Measurements from ENCODE around the gene NFKBIL1.

The NFKBIL1 gene

DNA sequence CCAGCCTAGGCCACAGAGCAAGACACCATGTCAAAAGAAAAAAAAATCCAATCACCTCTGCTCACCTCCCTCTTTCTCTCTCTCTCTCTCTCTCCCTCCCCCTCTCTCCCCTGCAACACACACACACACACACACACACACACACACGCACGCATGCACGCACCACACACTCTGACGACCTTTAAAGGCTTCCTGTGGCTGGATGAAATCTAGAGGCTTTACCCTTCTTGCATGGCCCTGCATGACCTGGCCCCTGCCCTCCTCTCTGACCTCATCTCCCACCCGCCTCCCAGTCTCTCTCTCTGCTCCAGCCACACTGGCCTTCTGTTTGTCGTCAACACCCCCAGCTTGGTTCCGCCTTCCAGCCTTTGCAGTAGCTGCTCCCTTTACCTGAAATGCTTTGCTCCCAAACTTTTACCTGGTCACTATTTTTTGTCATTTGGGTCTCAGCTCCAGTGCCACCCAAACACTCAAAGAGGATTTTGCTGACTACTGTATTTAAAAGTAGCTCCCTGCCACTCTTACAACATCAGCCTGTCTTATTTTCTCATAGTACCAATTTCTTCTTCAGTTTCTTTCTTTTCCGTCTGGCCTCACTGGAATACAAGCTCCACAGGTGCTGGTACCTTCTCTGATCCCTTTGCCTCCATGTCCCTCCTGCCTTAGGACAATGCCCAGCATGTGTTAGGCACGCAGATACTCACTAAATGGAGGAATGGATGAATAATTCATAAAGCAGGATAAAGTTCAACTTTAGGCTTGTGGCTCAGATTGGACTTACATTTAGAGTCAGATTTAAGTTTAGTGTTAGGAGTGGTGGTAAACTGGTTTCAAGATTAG, 20.3 kb downstream of the NFKBIL1 start:
- DNase-seq: peak; percentile 59

DNA sequence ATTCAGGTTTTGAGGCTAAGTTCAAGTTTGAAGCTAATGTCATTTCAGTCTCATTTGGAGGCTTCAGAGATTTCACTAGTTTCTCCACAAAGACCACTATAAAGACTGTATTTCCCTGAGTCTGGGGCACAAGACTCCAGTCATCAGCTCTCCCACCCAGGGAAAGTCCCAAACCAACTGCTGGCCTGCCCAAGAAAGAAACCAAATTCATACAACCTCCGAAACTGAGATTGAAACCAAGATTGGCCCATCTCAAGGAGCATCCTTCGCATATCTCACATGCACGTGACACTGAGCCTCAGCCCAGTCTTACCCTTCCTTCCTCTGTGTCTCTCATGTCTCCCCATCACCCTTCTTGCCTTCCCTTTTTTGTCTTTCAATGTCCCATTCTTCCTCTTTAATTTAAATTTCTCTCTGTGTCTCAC, 21.1 kb downstream of the NFKBIL1 start:
- peak; percentile 67 for DNase-seq

DNA sequence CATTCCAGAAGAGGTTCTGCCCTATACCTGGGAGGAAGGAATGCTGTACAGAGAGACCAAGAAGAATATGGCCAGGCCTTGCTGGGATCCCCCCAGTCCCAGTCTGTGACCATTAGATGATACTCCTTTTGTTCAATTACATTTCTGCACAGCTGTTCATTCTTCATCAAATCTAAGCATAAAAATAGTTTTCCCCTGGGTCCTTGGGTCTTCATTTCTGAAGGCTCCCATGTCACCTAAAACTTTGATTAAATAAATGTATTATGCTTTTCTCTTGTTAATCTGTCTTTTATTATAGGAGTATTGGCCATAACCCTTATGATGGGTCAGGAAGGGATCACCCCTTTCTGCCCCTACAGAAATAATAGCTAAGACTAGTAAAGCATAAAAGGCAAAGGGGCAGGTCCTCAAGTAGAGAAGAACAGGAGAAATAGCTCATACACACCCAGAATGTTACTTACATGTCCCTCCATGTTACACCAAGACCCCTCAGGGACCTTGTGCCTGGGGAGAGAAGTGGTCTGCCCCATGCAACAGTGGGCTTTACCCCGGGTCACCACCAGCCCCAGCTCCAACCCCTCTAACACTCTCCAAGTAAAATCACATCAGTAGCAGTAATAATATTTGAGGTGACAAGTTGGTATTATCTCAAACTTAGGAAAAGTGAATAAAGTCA, 22.6 kb downstream of the NFKBIL1 start:
- no peak for DNase-seq

DNA sequence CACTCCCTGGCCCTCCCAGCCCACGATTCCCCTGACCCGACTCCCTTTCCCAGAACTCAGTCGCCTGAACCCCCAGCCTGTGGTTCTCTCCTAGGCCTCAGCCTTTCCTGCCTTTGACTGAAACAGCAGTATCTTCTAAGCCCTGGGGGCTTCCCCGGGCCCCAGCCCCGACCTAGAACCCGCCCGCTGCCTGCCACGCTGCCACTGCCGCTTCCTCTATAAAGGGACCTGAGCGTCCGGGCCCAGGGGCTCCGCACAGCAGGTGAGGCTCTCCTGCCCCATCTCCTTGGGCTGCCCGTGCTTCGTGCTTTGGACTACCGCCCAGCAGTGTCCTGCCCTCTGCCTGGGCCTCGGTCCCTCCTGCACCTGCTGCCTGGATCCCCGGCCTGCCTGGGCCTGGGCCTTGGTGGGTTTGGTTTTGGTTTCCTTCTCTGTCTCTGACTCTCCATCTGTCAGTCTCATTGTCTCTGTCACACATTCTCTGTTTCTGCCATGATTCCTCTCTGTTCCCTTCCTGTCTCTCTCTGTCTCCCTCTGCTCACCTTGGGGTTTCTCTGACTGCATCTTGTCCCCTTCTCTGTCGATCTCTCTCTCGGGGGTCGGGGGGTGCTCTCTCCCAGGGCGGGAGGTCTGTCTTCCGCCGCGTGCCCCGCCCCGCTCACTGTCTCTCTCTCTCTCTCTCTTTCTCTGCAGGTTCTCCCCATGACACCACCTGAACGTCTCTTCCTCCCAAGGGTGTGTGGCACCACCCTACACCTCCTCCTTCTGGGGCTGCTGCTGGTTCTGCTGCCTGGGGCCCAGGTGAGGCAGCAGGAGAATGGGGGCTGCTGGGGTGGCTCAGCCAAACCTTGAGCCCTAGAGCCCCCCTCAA, 24.9 kb downstream of the NFKBIL1 start, which contains the start of gene LTA:
Gene LTA, plus strand, starts transcription at position 249 of the 871 bp plus-strand sequence. Its CDS starts 454 bp downstream, at position 703.
- DNase-seq: peak; percentile 75

DNA sequence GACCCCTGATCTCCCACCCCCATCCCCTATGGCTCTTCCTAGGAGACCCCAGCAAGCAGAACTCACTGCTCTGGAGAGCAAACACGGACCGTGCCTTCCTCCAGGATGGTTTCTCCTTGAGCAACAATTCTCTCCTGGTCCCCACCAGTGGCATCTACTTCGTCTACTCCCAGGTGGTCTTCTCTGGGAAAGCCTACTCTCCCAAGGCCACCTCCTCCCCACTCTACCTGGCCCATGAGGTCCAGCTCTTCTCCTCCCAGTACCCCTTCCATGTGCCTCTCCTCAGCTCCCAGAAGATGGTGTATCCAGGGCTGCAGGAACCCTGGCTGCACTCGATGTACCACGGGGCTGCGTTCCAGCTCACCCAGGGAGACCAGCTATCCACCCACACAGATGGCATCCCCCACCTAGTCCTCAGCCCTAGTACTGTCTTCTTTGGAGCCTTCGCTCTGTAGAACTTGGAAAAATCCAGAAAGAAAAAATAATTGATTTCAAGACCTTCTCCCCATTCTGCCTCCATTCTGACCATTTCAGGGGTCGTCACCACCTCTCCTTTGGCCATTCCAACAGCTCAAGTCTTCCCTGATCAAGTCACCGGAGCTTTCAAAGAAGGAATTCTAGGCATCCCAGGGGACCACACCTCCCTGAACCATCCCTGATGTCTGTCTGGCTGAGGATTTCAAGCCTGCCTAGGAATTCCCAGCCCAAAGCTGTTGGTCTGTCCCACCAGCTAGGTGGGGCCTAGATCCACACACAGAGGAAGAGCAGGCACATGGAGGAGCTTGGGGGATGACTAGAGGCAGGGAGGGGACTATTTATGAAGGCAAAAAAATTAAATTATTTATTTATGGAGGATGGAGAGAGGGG, 26.1 kb downstream of the NFKBIL1 start:
- no peak for DNase-seq

DNA sequence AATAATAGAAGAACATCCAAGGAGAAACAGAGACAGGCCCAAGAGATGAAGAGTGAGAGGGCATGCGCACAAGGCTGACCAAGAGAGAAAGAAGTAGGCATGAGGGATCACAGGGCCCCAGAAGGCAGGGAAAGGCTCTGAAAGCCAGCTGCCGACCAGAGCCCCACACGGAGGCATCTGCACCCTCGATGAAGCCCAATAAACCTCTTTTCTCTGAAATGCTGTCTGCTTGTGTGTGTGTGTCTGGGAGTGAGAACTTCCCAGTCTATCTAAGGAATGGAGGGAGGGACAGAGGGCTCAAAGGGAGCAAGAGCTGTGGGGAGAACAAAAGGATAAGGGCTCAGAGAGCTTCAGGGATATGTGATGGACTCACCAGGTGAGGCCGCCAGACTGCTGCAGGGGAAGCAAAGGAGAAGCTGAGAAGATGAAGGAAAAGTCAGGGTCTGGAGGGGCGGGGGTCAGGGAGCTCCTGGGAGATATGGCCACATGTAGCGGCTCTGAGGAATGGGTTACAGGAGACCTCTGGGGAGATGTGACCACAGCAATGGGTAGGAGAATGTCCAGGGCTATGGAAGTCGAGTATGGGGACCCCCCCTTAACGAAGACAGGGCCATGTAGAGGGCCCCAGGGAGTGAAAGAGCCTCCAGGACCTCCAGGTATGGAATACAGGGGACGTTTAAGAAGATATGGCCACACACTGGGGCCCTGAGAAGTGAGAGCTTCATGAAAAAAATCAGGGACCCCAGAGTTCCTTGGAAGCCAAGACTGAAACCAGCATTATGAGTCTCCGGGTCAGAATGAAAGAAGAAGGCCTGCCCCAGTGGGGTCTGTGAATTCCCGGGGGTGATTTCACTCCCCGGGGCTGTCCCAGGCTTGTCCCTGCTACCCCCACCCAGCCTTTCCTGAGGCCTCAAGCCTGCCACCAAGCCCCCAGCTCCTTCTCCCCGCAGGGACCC, 27.0 kb downstream of the NFKBIL1 start:
- DNase-seq: no peak

DNA sequence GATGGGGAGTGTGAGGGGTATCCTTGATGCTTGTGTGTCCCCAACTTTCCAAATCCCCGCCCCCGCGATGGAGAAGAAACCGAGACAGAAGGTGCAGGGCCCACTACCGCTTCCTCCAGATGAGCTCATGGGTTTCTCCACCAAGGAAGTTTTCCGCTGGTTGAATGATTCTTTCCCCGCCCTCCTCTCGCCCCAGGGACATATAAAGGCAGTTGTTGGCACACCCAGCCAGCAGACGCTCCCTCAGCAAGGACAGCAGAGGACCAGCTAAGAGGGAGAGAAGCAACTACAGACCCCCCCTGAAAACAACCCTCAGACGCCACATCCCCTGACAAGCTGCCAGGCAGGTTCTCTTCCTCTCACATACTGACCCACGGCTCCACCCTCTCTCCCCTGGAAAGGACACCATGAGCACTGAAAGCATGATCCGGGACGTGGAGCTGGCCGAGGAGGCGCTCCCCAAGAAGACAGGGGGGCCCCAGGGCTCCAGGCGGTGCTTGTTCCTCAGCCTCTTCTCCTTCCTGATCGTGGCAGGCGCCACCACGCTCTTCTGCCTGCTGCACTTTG, 28.0 kb downstream of the NFKBIL1 start, which contains the start of gene TNF:
Gene TNF, plus strand, starts transcription at position 231 of the 567 bp plus-strand sequence. Its CDS starts 177 bp downstream, at position 408.
- DNase-seq: peak; percentile 80

DNA sequence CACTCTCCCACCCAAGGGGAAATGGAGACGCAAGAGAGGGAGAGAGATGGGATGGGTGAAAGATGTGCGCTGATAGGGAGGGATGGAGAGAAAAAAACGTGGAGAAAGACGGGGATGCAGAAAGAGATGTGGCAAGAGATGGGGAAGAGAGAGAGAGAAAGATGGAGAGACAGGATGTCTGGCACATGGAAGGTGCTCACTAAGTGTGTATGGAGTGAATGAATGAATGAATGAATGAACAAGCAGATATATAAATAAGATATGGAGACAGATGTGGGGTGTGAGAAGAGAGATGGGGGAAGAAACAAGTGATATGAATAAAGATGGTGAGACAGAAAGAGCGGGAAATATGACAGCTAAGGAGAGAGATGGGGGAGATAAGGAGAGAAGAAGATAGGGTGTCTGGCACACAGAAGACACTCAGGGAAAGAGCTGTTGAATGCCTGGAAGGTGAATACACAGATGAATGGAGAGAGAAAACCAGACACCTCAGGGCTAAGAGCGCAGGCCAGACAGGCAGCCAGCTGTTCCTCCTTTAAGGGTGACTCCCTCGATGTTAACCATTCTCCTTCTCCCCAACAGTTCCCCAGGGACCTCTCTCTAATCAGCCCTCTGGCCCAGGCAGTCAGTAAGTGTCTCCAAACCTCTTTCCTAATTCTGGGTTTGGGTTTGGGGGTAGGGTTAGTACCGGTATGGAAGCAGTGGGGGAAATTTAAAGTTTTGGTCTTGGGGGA, 28.7 kb downstream of the NFKBIL1 start:
- no peak for DNase-seq

DNA sequence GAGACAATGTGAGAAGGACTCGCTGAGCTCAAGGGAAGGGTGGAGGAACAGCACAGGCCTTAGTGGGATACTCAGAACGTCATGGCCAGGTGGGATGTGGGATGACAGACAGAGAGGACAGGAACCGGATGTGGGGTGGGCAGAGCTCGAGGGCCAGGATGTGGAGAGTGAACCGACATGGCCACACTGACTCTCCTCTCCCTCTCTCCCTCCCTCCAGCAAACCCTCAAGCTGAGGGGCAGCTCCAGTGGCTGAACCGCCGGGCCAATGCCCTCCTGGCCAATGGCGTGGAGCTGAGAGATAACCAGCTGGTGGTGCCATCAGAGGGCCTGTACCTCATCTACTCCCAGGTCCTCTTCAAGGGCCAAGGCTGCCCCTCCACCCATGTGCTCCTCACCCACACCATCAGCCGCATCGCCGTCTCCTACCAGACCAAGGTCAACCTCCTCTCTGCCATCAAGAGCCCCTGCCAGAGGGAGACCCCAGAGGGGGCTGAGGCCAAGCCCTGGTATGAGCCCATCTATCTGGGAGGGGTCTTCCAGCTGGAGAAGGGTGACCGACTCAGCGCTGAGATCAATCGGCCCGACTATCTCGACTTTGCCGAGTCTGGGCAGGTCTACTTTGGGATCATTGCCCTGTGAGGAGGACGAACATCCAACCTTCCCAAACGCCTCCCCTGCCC, 29.6 kb downstream of the NFKBIL1 start:
- peak; percentile 57 for DNase-seq

DNA sequence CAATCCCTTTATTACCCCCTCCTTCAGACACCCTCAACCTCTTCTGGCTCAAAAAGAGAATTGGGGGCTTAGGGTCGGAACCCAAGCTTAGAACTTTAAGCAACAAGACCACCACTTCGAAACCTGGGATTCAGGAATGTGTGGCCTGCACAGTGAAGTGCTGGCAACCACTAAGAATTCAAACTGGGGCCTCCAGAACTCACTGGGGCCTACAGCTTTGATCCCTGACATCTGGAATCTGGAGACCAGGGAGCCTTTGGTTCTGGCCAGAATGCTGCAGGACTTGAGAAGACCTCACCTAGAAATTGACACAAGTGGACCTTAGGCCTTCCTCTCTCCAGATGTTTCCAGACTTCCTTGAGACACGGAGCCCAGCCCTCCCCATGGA, 30.2 kb downstream of the NFKBIL1 start:
- no peak for DNase-seq

DNA sequence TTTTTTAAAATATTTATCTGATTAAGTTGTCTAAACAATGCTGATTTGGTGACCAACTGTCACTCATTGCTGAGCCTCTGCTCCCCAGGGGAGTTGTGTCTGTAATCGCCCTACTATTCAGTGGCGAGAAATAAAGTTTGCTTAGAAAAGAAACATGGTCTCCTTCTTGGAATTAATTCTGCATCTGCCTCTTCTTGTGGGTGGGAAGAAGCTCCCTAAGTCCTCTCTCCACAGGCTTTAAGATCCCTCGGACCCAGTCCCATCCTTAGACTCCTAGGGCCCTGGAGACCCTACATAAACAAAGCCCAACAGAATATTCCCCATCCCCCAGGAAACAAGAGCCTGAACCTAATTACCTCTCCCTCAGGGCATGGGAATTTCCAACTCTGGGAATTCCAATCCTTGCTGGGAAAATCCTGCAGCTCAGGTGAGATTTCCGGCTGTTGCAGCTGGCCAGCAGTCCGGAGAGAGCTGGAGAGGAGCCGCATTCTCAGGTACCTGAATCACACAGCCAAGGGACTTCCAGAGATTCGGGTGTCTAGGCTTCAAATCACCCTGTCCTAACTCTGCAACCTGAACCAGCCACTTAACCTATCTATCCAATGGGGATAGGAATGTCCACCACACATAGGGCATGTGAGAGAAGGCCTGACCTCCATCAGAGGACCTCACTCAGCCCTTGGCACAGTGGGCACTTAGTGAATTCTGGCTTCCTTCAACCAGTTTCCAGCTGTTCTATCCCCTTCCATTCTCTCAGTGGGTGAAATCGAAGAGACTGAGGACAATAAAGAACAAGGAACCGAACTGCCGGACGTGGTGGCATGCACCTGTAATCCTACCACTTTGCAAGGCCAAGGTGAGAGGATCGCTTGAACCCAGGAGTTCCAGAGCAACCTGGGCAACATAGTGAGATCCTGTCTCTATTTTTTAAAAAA, 31.0 kb downstream of the NFKBIL1 start:
- no peak for DNase-seq

DNA sequence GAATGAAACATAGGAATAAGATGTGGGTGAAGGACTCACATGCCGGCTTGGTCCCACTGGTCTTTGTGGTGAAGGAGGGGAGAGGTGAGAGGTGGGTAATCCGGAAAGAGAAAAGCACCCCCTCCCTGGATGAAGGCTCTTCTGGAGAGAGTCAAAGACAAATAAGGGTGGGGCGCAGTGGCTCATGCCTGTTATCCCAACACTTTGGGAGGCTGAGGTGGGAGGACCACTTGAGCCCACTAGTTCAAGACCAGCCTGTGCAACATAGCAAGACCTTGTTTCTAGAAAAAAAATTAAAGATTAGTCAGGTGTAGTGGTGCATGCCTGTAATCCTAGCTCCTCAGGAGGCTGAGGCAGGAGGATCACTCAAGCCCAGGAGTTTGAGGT, 31.7 kb downstream of the NFKBIL1 start:
- DNase-seq: no peak

DNA sequence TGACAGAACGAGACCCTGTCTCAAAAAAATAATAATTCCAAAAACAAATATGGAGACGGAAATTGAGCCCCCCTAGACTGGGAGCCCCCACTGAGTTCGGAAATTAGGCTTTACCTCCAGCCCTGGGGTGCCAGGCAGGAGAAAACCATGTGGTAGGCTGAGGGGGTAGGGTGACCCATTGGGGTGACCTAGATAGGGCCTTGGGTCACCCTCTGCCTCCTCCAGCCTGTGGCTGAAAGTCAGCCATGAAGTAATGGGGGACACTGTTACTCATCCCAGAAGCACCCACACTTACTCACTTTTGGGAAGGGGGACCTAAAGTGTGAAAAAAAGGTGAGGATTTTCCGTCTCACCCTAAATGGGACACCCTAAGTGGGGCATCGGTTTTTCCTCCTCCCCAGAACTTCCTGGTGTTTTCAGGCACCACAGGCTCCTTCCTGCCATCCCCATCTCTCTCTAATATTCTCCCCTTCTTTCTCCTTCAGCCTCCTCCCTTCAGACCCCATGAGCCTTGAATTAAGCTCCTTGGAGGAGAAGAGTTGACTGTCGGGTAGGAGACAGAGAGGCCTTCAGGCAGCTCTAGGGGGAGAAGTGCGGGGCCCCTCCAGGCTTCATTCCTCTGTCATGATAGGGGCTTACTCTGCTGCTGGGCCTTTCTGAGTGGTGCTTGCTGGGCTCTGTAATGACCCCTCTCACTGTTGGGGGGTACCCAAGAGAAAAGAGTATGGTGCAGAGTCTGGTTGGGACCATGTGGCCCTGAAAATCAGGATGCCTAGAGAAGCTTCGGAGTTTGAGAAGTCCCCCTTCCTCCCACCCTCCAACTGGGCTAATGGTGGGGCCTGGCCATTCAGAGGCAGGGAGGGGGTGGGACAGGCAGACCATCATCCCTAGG, 32.4 kb downstream of the NFKBIL1 start:
- DNase-seq: no peak

DNA sequence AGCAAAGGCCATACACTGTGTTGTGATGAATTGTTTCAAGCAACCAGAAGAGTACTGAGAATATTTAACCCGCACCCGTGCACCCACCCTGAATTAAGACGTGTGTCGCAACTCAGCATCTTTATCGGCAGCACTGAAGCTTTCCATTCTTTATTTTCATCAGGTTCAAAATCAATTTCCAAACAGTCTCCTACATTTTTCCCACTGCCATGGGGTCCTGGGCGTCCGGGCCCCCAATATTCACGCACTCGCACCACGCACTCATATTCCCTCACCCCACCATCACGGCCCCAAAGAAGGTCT, 33.0 kb downstream of the NFKBIL1 start:
- DNase-seq: no peak

DNA sequence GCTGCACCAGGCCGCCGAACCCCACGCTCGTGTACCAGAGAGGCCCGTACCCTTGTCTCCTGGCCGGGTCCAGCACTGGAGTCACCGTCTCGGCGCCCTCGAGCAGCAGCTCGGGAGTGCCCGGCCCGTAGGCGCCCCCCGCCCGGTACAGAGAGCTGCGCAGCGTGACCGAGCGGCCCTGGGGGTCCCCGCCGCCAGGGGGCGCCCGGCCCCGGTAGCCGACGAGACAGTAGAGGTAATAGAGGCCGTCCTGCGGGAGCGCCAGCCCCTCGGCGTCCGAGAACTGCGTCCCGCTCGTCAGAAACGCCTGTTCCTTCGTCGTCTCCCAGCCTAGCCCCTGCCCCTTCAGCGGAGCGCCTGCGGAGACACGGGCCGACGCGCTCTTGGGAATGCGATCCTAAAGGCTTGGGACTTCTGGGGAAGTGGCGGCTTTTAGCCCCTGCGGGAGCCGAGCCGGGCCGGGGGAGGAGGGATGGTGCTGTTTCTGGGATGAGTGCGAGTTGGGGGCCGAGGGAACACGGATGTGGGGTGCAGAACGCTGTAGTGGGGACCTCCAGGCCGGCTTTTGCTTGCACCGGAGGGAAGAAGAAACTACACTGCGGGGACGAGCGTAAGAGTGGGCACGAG, 33.5 kb downstream of the NFKBIL1 start:
- DNase-seq: peak; percentile 94

DNA sequence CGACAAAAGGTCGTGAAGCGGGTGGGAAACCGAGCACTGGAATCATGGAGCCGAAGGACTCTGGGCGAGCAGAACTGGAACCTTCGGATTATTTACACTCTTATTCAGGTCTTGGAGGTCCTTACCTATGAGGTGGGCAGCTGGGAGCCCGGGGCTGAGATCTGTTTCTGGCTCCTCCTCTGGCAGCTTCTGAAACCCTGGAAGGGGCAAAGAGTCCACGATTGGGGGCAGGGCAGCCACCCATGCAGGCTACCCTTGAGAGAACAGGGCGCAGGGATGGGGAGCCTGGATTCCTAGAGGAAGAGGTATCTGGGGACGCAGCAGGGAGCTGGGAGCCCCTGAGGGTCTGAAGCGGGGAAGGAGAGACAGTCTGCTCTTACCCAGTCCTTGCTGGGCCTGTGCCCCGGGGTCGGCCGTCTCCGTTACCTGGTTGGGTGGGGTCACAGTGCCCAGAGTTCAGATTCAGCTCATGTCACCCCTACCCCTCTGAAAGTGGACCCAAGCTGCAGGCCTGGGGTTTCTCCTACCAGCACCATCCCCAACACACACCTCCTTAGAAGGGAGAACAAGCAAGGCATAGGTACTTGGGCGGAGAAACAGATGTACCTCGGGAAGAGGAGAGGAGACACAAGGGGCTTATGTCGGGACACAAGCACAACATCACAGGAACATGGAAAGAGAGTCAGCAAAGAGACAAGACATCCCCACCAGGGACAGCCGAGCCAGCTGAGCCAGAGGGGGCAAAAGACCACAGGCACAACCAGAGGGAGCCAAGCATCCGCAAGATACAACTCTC, 34.2 kb downstream of the NFKBIL1 start:
- peak; percentile 58 for DNase-seq
